ENCODE measurements around the gene DOP1A. TPM values are rescaled to one million over a fixed set of nuclear protein-coding genes. Genes with fewer than 3 reads are reported as not detected.

Gene DOP1A
- total RNA-seq, 1 experiment from 2014 or later, result 16.1 TPM

- Histone ChIP-seq H3K4me3 (ENCODE audit: low read depth, low read length) (no peak overlapping the region), H3K9me3 (no peaks in the 10 kb centered on the region), H3K36me3 (ENCODE audit: control insufficient read depth, insufficient read depth, low read length) (no peaks in the 10 kb centered on the region), H3K4me1 (0 out of 2 replicates have a peak, but pooled peaks cover 5% of the 10 kb centered on the region), H3K27me3 (replicated peaks; ENCODE audit: control insufficient read depth, insufficient read depth, low read length) (no peaks in the 10 kb centered on the region)
- Mint-ChIP-seq H3K4me3 (ENCODE audit: unreplicated experiment) (no peak overlapping the region), H3K27me3 (ENCODE audit: insufficient read depth, unreplicated experiment) (no peaks in the 10 kb centered on the region), H3K9me3 (ENCODE audit: unreplicated experiment) (no peaks in the 10 kb centered on the region), H3K36me3 (ENCODE audit: insufficient read depth, unreplicated experiment) (peaks cover 1% of the 10 kb centered on the region), H3K4me1 (ENCODE audit: low read depth, unreplicated experiment) (no peaks in the 10 kb centered on the region), H3K27ac (ENCODE audit: unreplicated experiment) (no peak overlapping the region)
- TF ChIP-seq CTCF (IDR thresholded peaks at IDR 0.05; ENCODE audit: insufficient read depth in 1 of 2, low read depth in 1 of 2, low read length in 1 of 2, severe bottlenecking in 1 of 2, unreplicated experiment in 1 of 2), result no peak
- POLR2A ChIA-PET, result interaction anchor here (0.6 kb wide), 1 partner anchor 140 kb away, joined by 9 read pairs; no protein-coding TSS in a partner anchor
- CTCF ChIA-PET, result no interaction called here
- no TSS peak for BruUV-seq (replicated peaks)
- DNase-seq, result no peak
- intact Hi-C loops (cut with micrococcal nuclease; ENCODE audit: unreplicated experiment), result no loop called here
Measured at GRCh38 chr6:83072726-83073125, 5.3 kb downstream of the DOP1A start.

- Mint-ChIP-seq H3K9me3 (ENCODE audit: unreplicated experiment) (no peaks in the 10 kb centered on the region), H3K36me3 (ENCODE audit: insufficient read depth, unreplicated experiment) (no peaks in the 10 kb centered on the region), H3K27ac (ENCODE audit: unreplicated experiment) (no peak overlapping the region), H3K4me3 (ENCODE audit: unreplicated experiment) (no peak overlapping the region), H3K27me3 (ENCODE audit: insufficient read depth, unreplicated experiment) (no peaks in the 10 kb centered on the region), H3K4me1 (ENCODE audit: low read depth, unreplicated experiment) (no peaks in the 10 kb centered on the region)
- H3K4me3 ChIP-seq (ENCODE audit: low read depth, low read length), result no peak overlapping the region
- intact Hi-C loops (cut with micrococcal nuclease; ENCODE audit: unreplicated experiment), result no loop called here
- CTCF ChIA-PET, result interaction anchor here (1.3 kb wide), 1 partner anchor 8 kb away, joined by 4 read pairs; the partner anchor contains the start of gene UBE3D
- no peaks in the 10 kb centered on the region for H3K27me3 ChIP-seq (replicated peaks; ENCODE audit: control insufficient read depth, insufficient read depth, low read length)
- DNase-seq, result no peak
- no peaks in the 10 kb centered on the region for H3K36me3 ChIP-seq (ENCODE audit: control insufficient read depth, insufficient read depth, low read length)
- no peak for TF ChIP-seq CTCF (IDR thresholded peaks at IDR 0.05; ENCODE audit: insufficient read depth in 1 of 2, low read depth in 1 of 2, low read length in 1 of 2, severe bottlenecking in 1 of 2, unreplicated experiment in 1 of 2)
- H3K4me1 ChIP-seq, result 0 out of 2 replicates have a peak, but pooled peaks cover 5% of the 10 kb centered on the region
- no TSS peak for BruUV-seq (replicated peaks)
- POLR2A ChIA-PET, result no interaction called here
- H3K9me3 ChIP-seq, result no peaks in the 10 kb centered on the region
Measured at GRCh38 chr6:83073615-83074014, 6.1 kb downstream of the DOP1A start.

GRCh38 chr6:83083476-83083875 lies 16.0 kb downstream of the DOP1A start:
- no peaks in the 10 kb centered on the region for H3K9me3 Mint-ChIP-seq (ENCODE audit: unreplicated experiment)
- Histone ChIP-seq H3K9me3 (no peaks in the 10 kb centered on the region), H3K4me1 (no peaks in the 10 kb centered on the region), H3K36me3 (ENCODE audit: control insufficient read depth, insufficient read depth, low read length) (no peaks in the 10 kb centered on the region), H3K27me3 (replicated peaks; ENCODE audit: control insufficient read depth, insufficient read depth, low read length) (no peaks in the 10 kb centered on the region), H3K4me3 (ENCODE audit: low read depth, low read length) (no peak overlapping the region)
- no peak overlapping the region for H3K27ac Mint-ChIP-seq (ENCODE audit: unreplicated experiment)
- H3K36me3 Mint-ChIP-seq (ENCODE audit: insufficient read depth, unreplicated experiment), result no peaks in the 10 kb centered on the region
- no peak for TF ChIP-seq CTCF (IDR thresholded peaks at IDR 0.05; ENCODE audit: insufficient read depth in 1 of 2, low read depth in 1 of 2, low read length in 1 of 2, severe bottlenecking in 1 of 2, unreplicated experiment in 1 of 2)
- ChIA-PET CTCF (no interaction called here), POLR2A (no interaction called here)
- DNase-seq, result no peak
- no peaks in the 10 kb centered on the region for H3K4me1 Mint-ChIP-seq (ENCODE audit: low read depth, unreplicated experiment)
- H3K4me3 Mint-ChIP-seq (ENCODE audit: unreplicated experiment), result no peak overlapping the region
- BruUV-seq (replicated peaks), result no TSS peak
- intact Hi-C loops (cut with micrococcal nuclease; ENCODE audit: unreplicated experiment), result no loop called here
- H3K27me3 Mint-ChIP-seq (ENCODE audit: insufficient read depth, unreplicated experiment), result no peaks in the 10 kb centered on the region

Data from Caco-2 (cell line).